GM19324 (cell line): ENCODE data around the gene RAN.
"Not testable (repeated sequence)": the region's sequence is repeated elsewhere in the genome, so short reads cannot be mapped to it uniquely, and the experiment has no call there.

Experiments used
- ATAC-seq: cut with Tn5 transposase; IDR thresholded peaks from one replicate; pipeline ENCODE4 v1.9.1; 2021; ENCODE audit warnings: mild to moderate bottlenecking, moderate library complexity; ENCODE audit not compliant: unreplicated experiment, low FRiP score

The RAN gene

DNA sequence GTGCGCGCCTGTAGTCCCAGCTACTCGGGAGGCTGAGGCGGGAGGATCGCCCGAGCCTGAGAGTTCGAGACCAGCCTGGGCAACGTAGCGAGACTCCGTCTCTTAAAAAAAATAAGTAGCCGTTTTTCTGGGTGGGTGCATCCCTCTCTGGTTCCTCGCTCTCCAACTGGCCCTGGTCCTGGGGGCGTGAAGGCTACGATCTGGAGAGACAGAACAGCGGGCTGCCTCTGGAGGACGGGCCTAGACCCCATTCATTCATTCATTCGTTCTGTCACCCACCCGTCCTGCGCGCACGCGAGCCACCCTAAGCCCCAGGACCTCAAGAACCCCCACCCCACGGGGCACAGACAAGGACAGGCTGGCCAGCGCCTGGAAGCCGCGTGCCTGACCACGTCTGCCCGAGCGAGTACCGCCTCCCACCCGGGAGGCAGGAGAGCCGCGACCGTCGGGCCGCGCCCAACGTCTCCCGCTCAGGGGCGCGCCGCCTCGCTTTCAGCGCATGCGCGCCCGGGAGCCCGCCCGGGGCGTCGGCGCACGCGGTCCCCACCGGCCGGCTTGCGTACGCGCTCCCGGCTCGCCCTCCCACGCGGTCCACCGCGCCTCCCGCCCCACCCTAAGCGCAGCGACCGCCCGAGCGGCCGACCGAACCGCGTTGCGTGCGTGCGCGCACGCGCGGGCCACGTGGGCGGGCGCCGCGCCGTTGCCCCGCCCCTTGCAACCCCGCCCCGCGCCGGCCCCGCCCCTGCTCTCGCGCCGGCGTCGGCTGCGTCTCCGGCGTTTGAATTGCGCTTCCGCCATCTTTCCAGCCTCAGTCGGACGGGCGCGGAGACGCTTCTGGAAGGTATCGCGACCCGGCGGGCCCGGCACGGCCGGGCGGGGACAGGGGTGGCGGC lies at the start of gene RAN:
Gene RAN, plus strand, starts transcription at position 781 of the 893 bp plus-strand sequence. CDS start 528 bp downstream, outside the sequence.
- ATAC-seq: peak; percentile 92

DNA sequence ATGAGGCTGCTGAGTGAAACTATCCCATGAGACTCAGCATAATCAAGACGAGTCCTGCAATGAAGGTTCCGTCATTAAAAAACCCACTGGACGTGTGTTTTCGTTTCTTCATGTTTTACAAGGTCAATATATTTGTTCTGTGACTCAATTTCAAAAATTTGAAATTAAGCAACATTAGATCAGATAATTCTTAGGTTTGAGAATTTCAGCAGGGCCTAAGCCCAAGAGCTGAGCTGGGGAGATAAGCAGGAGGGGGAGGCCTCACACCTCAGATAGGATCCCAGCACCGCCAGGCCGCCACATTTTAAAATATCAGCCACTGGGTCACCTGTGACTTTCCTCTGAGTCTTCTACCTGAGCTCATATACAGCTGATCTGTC lies 46.1 kb upstream of the RAN start:
- no peak for ATAC-seq

DNA sequence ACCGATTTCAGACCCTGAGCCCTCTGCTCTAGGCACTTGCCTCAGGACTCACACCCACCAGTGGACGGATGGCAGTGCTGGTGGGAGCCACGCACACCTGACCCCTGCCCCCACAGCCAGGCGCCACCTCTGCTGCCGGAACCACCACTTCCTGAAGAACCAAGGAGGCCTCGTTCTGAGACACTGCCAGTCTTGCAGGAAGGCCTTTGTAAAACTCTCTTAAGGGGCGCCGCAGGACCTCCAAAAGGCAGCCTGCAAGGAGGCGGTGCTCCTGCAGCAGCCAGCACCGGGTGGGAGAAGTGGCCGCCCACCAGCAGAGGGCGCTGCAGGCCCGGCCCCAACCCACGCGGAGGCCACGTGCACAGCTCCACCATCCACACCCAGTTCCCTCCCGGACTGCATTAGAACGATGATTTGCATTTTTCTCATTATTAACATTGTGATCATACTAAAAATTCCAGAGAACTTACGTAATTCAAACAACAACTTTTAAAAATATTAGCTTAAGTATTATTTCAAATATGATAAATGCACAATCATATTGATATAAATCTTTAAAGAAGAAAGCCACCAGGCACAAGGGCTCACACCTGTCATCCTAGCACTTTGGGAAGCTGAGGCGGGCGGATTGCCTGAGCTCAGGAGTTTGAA lies 45.6 kb upstream of the RAN start:
- ATAC-seq: no peak

DNA sequence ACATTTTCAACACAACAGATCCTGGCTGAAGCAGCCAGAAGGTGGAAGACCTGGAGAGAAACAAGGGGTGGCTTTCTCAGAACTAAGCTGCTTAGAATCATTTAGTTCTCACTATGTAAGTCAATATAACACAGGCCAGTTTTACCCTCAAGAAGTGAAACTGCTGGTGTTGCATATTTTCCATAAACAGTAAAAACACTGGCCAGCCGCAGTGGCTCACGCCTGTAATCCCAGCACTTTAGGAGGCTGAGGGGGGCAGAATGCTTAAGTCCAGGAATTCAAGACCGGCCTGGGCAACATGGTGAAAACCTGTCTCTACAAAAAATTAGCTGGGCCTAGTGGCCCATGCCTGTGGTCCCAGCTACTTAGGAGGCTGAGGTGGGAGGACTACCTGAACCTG lies 44.4 kb upstream of the RAN start:
- ATAC-seq: no peak

DNA sequence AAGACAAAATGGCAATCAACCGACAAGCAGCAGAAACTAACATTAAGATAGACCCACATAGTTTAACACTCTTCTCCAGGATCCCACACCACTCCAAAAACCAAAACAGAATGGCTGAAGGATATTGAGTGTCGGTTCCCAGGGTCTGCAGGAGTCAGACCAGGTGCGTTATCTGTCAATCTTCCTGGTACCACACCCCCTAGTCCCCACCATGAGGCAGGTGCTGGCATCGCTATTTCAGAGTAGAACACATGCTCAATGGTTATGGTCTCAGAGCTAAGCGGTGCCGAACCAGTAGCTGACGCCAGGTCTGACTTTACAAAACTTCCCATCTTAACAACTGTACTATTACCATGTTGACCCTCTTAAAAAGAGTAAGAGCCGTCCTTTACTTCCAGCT lies 43.0 kb upstream of the RAN start:
- no peak for ATAC-seq

DNA sequence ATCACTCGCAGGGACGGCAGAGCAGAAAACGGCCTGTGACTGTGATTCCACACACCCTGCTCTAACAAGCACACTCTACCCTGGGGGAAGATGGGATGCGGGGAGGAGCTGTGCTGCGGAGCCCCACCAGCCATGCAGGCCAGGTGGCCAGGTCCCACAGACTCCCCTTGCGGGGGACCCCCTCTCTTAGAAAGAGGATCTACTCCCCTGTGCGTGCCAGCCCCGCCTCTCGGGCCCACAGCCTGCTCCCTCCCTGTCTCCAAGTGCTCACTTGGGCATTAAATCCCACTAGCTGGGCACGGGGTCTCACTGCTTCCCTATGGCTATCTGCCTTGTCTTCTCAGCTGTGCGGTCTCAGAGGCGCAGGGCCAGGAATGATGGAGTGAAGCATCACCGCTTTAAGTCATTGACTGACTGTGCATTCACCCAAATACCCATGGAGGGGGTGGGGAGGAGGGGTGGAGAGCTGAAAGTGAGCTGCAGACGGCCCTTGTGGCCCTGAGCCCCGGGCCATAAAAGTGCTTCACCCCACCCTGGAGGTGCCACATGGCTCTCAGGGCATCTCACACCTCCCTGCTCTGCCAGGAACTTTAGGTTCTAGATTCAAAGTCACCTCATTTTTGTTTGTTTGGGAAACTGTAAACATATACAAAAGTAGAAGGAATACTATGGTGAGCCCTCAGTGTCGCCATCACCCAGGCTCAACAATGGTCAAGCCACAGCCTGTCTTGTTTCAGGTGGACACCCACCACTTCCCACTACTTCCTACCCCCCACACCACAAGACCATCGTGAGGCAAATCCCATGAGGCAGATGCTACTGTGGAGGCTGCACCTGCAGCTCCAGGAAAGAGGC lies 42.2 kb upstream of the RAN start:
- ATAC-seq: no peak

DNA sequence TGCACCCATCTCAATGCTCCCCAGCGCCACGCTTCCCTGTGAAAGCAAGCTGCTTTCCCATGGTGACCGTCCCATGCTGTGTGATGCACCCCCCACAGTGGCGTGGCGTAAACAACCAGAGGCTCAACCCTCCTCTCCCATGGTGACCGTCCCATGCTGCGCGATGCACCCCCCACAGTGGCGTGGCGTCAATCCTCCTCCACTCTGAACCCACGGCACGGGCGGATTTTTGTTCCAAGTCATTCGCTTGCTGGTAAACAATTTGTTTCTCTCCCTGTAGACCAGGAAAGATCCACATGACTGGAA lies 41.7 kb upstream of the RAN start:
- ATAC-seq: no peak

DNA sequence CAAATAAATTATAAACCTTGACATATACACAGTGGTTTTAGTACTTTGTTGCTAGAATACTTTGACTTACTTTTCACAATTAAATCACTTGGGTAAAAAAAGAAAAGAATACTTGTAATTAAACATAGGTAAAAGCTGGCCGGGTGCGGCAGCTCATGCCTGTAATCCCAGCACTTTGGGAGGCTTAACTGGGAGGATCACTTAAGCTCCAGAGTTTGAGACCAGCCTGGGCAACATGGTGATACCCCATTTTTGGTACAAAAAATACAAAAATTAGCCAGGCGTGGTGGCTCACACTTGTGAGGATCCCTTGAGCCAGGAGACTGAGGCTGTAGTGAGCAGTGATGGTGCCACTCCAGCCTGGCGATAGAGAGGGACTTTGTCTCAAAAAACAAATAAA lies 40.6 kb upstream of the RAN start:
- ATAC-seq: no peak

DNA sequence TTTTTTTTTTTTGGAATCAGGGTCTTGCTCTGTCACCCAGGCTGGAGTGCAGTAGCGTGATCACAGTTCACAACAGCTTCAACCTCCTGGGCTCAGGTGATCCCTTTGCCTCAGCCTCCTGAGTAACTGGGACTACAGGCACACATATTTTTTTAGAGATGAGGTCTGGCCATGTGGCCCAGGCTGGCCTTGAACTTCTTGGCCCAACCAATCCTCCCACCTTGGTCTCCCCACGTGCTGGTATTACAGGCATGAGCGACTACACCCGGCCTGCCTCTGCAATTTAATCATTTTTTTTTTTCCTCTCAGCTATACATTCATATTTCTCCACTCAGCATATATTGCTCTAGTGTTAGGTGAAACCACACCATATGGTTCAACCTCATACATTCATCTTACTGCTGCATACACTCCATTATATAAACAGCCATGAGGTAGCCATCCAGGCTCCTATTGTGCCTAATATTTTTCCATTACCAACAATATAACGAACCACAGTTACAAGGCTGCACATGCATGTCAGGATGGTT lies 39.9 kb upstream of the RAN start:
- no peak for ATAC-seq

DNA sequence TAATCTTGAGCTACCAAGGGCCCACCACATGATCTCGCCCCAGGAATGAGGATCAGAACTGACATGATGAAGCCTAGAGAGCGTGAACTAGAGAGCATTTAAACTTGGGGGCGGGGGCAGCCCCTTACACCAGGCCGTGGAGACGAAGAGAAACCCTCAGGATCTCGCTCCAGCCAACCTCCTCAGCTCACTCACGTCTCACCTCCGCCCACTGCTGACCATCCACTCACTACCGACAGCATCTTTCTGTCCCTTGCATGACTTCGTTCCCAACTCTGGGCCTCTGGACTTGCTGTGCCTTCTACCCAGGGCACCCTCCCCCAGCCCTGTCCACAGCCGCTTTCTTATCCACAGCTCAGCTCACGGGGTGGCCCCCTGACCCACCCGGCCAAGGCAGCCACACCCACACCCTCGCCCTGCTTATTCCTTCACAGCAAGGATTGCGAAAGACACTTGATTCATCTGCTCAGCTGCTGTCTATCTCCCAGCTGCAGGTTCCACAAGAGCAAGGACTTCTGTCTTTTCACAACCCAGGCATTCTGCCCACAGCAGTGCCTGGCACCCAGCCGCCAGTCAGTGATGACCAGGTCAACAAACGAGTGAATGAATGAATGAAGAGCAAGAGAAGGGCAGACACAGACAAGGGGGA lies 39.2 kb upstream of the RAN start:
- no peak for ATAC-seq

DNA sequence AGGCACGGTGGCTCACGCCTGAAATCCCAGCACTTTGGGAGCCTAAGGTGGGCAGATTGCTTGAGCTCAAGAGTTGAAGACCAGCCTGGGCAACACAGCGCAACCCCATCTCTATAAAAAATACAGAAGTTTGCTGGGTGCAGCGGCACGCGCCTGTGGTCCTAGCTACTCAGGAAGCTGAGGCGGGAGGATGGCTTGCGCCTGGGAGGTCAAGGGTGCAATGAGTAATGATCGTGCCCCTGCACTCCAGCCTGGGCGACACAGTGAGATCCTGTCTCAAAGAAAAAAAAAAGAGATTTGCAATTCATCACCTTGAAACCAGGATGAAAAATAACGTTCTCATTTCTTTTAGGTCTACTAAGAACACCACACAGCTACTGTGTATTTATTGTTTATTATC lies 36.9 kb upstream of the RAN start:
- no peak for ATAC-seq

DNA sequence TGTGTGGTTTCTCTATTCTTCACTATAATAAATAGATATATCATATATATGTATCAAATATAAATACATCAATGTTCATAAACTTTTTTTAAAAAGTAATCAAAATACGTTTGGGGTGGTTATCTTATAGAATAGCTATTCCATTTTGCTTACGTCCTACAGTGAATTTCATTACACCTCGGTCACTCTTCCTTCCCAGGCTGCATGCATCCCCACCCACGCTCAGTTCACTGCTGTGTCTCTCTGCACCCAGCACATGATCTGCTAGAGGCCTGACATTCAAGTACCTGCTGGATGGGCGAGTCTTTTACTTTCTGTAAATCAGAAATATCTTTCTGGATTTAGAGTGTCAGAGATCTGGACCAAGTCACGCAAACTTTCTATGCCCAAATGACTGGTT lies 36.4 kb upstream of the RAN start:
- ATAC-seq: no peak

DNA sequence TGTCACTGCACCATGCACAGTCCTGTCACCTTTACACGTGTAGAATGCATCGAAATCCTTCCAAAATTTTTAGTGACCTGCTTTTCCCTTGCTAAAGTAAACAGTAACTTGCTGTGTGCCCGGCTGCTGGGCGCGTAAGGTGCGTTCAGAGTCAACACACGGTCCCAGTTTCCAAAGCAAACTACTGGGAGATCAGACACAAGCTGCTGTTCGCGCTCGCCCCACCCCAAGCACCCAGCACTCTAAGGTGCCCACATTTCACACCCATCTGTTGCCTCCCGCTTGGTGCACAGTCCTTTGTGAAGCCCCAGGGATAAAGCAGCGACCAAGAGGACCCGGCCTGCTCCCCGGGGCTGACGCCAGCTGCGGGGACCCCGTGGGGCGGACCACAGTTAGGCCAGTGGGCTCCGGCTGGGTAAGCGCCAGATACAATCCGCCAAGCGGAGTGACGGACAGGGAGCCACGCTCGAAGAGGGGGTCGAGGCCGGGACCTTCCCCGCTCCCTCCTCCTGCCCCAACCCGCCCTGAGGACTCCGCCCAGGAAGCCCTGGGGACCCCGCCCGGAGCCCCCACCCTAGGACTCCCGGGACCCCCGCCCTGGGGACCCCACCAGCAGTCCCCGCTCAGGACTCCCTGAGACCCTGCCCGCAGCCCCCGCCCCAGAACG lies 33.4 kb upstream of the RAN start:
- ATAC-seq: peak; percentile 25

DNA sequence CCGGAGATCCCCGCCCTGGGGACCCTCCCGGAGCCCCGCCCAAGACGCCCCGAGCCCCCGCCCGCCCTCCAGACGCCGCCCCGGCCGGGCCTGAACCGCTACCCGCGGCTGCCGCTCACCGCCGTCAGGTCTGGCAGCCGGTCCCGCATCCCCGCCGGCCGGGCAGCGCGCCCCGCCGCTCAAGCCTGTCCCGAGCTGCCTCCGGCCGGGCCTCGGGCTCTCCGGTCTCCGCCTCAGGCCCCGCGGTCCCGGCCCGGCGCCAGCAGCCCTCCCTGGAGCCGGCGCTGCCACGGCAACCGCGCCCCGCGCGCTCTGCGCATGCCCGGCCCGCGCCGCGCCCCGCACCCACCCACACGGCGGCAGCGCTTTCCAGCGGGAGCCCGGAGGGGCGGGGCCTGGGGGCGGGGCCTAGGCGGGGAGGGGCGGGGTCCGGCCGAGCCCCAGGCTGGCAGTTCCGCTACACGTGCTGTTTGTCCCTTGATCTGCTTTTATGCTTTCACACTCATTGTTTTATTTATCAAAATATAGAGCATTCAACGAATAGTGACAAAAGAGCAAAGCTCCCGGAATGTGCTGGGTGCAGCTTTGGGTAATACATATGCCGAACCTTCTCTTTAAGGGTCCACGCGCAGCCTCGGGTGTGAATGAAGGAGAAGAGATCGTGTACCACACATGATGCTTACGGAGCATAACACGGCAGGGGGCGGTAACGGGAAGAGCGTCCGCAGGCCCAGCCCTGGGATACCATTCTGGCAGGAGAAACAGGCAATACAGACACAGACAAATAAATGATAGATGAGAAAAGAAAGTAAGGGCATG lies 32.7 kb upstream of the RAN start, which contains the start of gene STX2:
Gene STX2, minus strand, starts transcription at position 300 of the 819 bp plus-strand sequence. Its CDS starts 151 bp downstream, at position 149.
- peak; percentile 95 for ATAC-seq

DNA sequence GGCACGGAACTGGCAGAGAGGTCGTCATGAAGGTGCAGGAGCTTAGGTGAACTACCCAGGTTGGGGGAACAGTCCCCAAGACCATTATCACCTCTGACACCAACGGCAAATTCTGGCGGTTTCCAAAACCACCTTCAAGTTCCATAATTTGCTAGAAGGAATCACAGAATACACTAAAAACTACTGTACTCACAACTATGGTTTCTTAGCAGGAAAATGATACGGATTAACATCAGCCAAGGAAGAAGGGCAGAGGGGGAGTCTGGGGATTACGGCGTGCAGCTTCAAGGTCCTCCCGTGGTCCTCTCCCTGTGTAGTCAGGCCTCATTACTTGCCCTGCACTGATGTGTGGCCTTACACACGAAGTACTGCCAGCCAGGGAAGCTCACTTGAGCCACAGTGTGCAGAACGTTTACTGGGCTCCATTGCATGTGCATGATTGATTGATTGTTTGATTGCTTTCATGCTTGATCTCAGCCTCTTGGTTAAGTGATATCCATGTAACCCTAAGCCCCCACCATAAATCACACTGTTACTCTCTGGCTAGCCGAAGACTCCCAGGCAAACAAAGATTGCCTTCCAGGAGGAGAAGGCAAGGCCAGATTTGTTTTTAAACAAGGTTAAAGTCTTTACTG lies 32.0 kb upstream of the RAN start:
- no peak for ATAC-seq

DNA sequence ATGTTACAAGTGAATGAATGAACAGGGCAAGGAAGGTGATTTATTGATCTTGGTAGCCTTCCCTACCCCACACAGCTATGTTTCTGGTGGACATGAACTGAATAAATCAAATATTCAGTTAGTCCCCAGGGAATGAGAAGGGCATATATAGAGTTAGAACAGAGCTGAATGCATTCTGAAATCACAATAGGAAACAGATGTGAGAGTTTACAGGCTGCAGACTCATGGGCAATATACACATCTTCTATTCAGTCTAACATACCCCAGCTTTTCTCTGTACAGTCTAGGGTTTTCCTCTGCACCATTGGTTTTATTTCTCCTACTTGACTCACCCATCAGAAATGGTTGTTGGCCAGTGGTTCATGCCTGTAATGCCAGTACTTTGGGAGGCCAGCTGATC lies 25.5 kb upstream of the RAN start:
- no peak for ATAC-seq

DNA sequence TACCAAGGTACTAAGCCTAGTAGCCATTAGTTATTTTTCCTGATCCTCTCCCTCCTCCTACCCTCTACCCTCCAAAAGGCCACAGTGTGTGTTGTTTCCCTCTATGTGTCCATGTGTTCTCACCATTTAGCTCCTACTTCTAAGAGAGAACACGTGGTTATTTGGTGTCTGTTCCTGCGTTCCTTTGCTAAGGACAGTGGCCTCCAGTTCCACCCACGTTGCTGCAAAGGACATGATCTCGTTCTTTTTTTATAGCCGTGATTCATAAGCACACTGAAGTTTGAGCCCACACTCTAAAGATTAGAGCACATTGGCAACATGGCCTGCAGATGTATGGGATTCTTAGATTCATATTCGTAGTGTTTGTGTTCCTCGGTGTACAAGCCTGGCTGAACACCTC lies 24.8 kb upstream of the RAN start:
- no peak for ATAC-seq

DNA sequence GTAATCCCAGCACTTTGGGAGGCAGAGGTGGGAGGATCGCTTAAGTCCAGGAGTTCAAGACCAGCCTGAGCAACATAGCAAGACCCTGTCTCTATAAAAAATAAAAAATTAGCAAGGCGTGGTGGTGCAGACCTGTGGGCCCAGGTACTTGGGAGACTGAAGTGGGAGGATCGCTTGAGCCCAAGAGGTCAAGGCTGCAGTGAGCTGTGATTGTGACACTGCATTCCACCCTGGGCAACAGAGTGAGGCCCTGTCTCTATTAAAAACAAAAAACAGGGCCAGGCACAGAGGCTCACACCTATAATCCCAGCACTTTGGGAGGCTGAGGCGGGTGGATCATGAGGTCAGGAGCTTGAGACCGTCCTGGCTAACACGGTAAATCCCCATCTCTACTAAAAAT lies 23.8 kb upstream of the RAN start:
- ATAC-seq: not testable (repeated sequence)
